ENCODE data around the gene RBM38.
A peak's percentile ranks its signal among the peaks of the same experiment; 100 is the strongest.

RBM38 gene

GRCh38 chr20:57380081-57380750 is 11.0 kb upstream of the RBM38 start:
- no peak overlapping the region for H3K4me3 ChIP-seq (ENCODE audit: low read depth, low read length)
- TF ChIP-seq CTCF (IDR thresholded peaks at IDR 0.05; ENCODE audit: insufficient read depth, low read depth, low read length, missing control alignments), result no peak
- DNase-seq (ENCODE audit: low read depth), result no peak

GRCh38 chr20:57381596-57382503 is 9.3 kb upstream of the RBM38 start:
- no peak overlapping the region for H3K4me3 ChIP-seq (ENCODE audit: low read depth, low read length)
- DNase-seq (ENCODE audit: low read depth), result peak; percentile 84
- peak; percentile 91 for TF ChIP-seq CTCF (IDR thresholded peaks at IDR 0.05; ENCODE audit: insufficient read depth, low read depth, low read length, missing control alignments)

- H3K4me3 ChIP-seq (ENCODE audit: low read depth, low read length), result no peak overlapping the region
- DNase-seq (ENCODE audit: low read depth), result no peak
- TF ChIP-seq CTCF (IDR thresholded peaks at IDR 0.05; ENCODE audit: insufficient read depth, low read depth, low read length, missing control alignments), result no peak
Observed at GRCh38 chr20:57382516-57382915, 8.7 kb upstream of the RBM38 start.

- no peak for DNase-seq (ENCODE audit: low read depth)
- no peak overlapping the region for H3K4me3 ChIP-seq (ENCODE audit: low read depth, low read length)
- TF ChIP-seq CTCF (IDR thresholded peaks at IDR 0.05; ENCODE audit: insufficient read depth, low read depth, low read length, missing control alignments), result no peak
Observed at GRCh38 chr20:57383447-57384347, 7.5 kb upstream of the RBM38 start.

- H3K4me3 ChIP-seq (ENCODE audit: low read depth, low read length), result no peak overlapping the region
- DNase-seq (ENCODE audit: low read depth), result no peak
- no peak for TF ChIP-seq CTCF (IDR thresholded peaks at IDR 0.05; ENCODE audit: insufficient read depth, low read depth, low read length, missing control alignments)
Observed at GRCh38 chr20:57384486-57384885, 6.7 kb upstream of the RBM38 start.

- DNase-seq (ENCODE audit: low read depth), result no peak
- TF ChIP-seq CTCF (IDR thresholded peaks at IDR 0.05; ENCODE audit: insufficient read depth, low read depth, low read length, missing control alignments), result no peak
- no peak overlapping the region for H3K4me3 ChIP-seq (ENCODE audit: low read depth, low read length)
Observed at GRCh38 chr20:57384953-57385761, 6.0 kb upstream of the RBM38 start.
